Left cardiac atrium (tissue), 4 donors: Measurements from ENCODE around the gene LANCL2. TPM values are rescaled to one million over a fixed set of nuclear protein-coding genes. Genes with fewer than 3 reads are reported as not detected.
"Not testable (repeated sequence)": the region's sequence is repeated elsewhere in the genome, so short reads cannot be mapped to it uniquely, and the experiment has no call there.

Source experiments
- ATAC-seq, 2 donors: fragments of 200-7000 bp; cut with Tn5 transposase; one replicate each; pipeline ENCODE4 v1.9.1; 2020; ENCODE audit warnings: mild to moderate bottlenecking in 2 of 2, moderate library complexity in 2 of 2
- DNase-seq: peaks from one replicate; pipeline ENCODE4 v3.0.0-alpha.2; 2020
- intact Hi-C, 2 donors: fragments of 100-400 bp; cut with DNase I; formaldehyde crosslinking; loops; one replicate each; pipeline versions ENCODE4 v1.14.1 to v1.15.1; 2022 to 2023
- total RNA-seq, 2 donors: library from RNA; stranded (reverse); fragmentation: NEBNext Ultra II Directional; extraction: Animal tissue kit (Norgen Biotek cat#: 25700); gene quantifications; one replicate each; pipeline ENCODE4 v1.2.1, GENCODE V29; 2021
- donor health status: DM: no; HTN: yes; CAD: no.
- donor health status: DM: no; HTN: yes; CAD: no; lungs with severe emphysema.
- donor health status: DM: yes; HTN: yes; CAD: no.
- donor health status: Dilated cardiomyopathy.

LANCL2 gene
- total RNA-seq, 2 donors from 2014 or later = 6.7 to 10.9 TPM

- no peak for DNase-seq
- ATAC-seq = no peak
- intact Hi-C loops = no loop called here
Observed at GRCh38 chr7:55387062-55387965, 22.2 kb downstream of the LANCL2 start.

GRCh38 chr7:55396233-55396785, 31.2 kb downstream of the LANCL2 start:
- DNase-seq (no peak), ATAC-seq (peak in 1 of 2 donors; percentile 23)
- intact Hi-C loops = no loop called here

- DNase-seq = no peak
- intact Hi-C loops = no loop called here
Observed at GRCh38 chr7:55397617-55398016, 32.5 kb downstream of the LANCL2 start.

DNA sequence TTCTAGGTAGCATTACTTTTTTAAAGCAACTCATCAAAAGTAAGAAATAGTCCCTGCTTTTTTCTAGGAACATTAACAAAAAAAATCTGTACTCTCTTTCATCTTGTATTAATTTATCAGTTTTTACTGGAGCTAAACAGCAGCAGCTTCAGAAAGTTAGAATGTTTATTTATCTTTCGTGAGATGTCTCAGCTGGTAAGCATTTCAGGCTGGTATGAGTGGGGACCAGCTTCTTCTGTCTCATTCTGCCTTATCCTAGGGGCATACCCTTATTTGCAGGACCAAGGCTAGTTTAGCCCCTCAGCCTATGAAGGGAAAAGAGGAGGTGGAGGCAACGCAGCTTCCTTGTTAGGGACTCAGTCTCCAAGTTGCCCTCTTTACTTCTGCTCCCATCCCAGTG, 35.1 kb downstream of the LANCL2 start:
- intact Hi-C loops = no loop called here
- DNase-seq = no peak
- ATAC-seq = no peak

More at GRCh38 chr7:55397617-55398016, 32.5 kb downstream of the LANCL2 start:
- no peak for ATAC-seq

GRCh38 chr7:55402506-55402905, 37.4 kb downstream of the LANCL2 start:
- ATAC-seq, DNase-seq, intact Hi-C loops: not testable (repeated sequence)

GRCh38 chr7:55405856-55406541, 40.9 kb downstream of the LANCL2 start:
- intact Hi-C loops = no loop called here
- no peak for ATAC-seq
- DNase-seq = no peak

DNA sequence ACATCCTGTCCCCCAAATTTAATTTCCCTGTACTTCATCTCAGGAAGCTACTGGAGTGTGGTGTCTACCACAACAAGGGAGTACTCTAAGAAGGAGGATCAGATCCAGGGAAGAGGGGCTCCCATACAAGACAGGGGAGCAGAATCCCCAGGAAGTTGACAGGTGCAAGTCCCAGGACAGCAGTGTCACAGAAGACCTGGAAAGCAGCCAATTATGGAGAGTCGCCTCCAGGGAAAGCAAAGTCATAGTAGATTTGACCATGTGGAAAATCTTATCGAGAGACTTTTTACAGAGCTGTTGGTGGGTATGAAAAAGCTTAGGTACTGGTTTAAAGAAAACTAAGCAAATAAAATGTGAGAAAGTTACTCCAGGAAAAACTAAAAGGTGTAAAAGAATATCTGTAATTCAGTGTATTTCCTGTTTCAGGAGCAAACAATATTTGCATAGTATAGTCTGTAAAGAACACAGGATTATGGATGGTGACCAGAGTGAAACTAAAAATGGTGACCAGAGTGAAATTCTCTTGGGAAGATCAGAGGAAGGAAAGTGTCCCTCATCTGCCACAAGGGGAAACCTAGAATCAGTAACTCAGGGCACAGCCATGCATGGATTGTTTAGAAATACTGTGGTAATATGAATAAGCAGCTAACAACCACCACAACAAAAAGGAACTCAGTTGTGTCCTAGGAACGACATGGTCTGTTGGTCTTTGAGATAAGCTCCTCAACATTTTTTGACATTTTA, 44.5 kb downstream of the LANCL2 start:
- intact Hi-C loops = loop anchor here in 1 of 2 donors (10.0 kb wide), 1 partner anchor 635 kb away; no protein-coding TSS in a partner anchor
- DNase-seq (no peak), ATAC-seq (no peak)

- no peak for ATAC-seq
- intact Hi-C loops = loop anchor here in 1 of 2 donors (10.0 kb wide), 1 partner anchor 636 kb away; no protein-coding TSS in a partner anchor
- no peak for DNase-seq
Observed at GRCh38 chr7:55410667-55411239, 45.6 kb downstream of the LANCL2 start.

DNA sequence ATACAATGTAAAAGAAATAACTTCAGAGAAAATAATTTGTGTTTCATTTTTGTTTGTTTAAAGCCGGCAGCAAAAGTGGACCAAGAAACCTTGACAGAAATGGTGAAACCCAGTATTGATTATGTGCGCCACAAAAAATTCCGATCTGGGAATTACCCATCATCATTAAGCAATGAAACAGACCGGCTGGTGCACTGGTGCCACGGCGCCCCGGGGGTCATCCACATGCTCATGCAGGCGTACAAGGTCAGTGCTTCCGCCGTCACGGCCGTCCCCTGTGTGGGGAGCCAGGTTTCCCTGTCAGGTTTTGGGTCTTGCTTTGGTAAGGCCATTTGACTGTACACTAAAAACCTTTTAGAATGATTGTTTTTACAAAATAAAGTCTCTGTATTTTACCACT, 46.7 kb downstream of the LANCL2 start:
- DNase-seq = no peak
- intact Hi-C loops = loop anchor here in 1 of 2 donors (10.0 kb wide), 1 partner anchor 637 kb away; no protein-coding TSS in a partner anchor
- no peak for ATAC-seq

- no peak for ATAC-seq
- no peak for DNase-seq
- intact Hi-C loops = loop anchor here in 1 of 2 donors (10.0 kb wide), 1 partner anchor 639 kb away; no protein-coding TSS in a partner anchor
Observed at GRCh38 chr7:55413442-55413841, 48.3 kb downstream of the LANCL2 start.

DNA sequence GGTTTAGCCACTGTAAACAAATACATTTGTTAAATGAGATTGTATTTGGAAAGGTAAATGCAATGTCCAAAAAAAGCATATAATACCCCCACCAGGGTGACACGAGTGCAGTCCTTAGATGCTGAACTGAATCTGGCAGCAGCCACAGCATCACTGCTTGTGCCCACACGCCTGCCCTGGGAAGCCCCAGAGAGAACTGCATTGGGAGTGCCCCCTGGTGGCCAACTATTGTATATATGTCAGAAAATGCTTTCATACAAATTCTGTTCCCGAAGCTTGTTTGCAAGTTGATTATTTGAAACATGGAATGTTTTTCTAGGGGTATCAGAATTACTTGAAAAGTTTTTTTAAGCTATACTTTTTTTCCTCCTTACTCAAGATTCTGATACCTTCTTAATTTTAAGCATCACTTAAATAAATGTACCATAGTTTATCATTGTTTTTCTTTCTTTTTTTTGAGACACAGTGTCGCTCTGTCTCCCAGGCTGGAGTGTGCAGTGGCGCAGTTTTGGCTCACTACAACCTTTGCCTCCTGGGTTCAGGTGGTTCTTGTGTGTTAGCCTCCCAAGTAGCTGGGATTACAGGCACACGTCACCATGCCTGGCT, 50.1 kb downstream of the LANCL2 start:
- intact Hi-C loops = loop anchor here (1.0 to 10.0 kb wide), 3 partner anchors 135 to 640 kb away; no protein-coding TSS in a partner anchor
- ATAC-seq (peak; percentile 77 to 86), DNase-seq (peak; percentile 87)

DNA sequence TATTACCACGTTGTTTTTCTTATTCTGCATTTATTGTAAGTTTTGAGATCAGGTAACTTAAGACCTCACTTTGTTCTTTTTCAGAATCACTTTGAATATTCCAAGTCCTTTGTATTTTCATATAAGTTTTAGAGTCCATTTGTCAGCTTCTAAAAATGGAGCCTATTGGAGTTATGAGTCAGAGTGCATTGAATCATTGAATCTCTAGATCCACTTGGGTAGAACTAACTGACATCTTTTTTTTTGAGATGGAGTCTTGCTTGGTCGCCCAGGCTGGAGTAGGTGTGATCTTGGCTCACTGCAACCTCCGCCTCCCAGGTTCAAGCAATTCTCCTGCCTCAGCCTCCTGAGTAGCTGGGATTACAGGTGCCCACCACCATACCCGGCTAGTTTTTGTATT, 52.3 kb downstream of the LANCL2 start:
- intact Hi-C loops = loop anchor here in 1 of 2 donors (10.0 kb wide), 1 partner anchor 643 kb away; no protein-coding TSS in a partner anchor
- not testable (repeated sequence) for DNase-seq, ATAC-seq

DNA sequence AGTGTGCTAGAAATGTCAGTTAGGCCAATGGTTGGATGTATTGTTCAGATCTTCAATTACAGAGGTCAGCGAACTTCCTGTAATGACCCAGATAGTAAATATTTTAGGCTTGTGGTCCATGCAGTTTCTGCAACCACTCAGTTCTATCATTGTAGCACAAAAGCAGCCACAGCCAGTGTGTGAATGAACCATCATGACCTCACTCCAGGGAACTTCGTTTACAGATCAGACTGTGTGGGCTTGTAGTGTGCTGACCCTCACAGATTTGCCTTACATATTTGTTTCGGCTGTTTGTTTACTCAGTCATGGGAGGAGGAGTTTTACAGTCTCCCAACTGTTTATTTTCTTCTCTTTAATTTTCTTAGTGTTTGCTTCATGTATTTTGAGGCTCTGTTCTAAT, 55.4 kb downstream of the LANCL2 start:
- intact Hi-C loops = no loop called here
- ATAC-seq (no peak), DNase-seq (no peak)

DNA sequence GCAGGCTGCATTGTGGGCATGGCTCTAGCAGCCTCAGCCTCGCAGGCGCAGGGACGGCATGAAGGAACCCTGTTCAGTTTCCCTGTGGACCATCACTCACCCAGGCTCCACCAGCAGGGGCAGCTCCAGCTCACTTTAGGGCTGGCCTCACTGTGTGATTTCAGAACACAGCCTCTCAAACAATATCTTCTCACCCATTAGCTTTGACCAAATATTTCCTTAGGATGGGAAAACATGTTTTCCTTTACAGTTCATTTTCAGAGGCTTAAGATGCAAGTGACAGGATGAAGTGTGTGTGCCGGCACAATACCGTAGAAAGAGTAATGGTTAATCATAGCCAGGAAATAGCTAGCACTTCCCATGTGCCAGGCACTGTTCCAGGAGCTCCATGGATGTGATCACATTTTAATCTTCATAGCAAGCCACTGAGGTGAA, 58.2 kb downstream of the LANCL2 start:
- intact Hi-C loops = no loop called here
- DNase-seq = no peak
- ATAC-seq = no peak

DNA sequence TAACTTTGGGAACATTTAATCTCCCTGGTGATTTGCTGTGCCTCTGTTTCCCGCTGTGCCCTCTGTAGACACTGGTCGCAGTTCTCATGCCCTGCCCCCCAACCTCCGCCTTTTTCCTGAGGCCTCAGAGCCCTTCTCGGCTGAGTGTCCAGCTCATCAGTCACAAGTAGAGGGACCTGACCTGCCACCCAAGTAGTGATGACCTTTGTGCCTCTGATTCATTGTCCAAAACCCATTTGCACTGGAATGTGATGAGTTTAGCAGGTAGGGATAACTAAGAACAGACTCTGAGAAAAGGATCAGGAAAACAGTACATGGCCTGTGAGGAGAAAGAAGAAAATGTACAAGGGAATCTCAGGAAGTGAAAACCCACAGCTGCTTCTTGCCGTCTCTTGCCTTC, 58.8 kb downstream of the LANCL2 start:
- no peak for DNase-seq
- intact Hi-C loops = no loop called here
- ATAC-seq = no peak

DNA sequence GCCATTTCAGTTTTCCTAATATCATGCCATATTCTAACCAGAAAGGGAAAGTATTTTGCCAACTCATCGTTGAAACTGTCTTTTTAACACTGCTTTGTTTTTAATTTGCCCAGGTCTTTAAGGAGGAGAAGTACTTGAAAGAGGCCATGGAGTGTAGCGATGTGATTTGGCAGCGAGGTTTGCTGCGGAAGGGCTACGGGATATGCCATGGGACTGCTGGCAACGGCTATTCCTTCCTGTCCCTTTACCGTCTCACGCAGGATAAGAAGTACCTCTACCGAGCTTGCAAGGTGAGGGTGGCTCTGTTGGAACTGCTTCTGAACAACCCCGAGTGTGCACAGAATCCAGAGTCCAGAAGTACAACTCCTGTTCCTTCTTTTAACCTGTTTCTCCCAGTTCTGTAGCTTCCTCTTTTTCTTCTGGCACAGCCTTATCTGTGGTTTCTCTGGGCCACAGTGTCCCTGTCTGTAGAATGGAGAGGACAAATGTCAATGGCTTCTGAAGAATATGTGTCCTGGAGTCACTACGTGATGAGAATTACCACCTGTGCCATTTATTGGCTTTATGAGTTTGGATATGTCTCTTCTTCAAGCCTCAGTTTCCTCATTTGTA, 60.1 kb downstream of the LANCL2 start:
- intact Hi-C loops = no loop called here
- DNase-seq = no peak
- ATAC-seq = no peak

DNA sequence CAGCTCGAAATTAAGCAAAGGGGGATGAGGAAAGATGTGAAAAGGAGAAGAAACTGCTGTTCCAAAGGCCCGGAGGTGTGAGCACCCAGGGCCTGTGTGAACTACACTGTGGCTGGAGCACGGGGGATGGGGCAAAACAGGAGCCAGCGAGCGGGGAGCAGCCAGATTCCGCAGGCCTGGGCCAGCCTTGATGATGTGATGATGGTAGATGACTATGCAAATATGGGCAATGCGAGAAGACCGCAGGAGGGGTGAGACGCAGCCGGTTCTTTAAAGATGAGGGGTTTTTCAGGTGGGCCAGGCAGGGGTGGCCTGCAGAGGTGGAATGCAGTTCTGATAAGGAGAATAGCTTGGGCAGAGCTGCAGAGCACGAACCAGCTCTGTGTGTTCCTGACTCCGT, 61.5 kb downstream of the LANCL2 start:
- intact Hi-C loops = no loop called here
- DNase-seq (no peak), ATAC-seq (no peak)

GRCh38 chr7:55427342-55427741, 62.2 kb downstream of the LANCL2 start:
- DNase-seq = no peak
- no peak for ATAC-seq
- intact Hi-C loops = no loop called here
